Endothelial cell (in vitro differentiated cells): Measurements from ENCODE around the gene NENF. TPM values are rescaled to one million over a fixed set of nuclear protein-coding genes. Genes with fewer than 3 reads are reported as not detected.
A peak's percentile ranks its signal among the peaks of the same experiment; 100 is the strongest.

Experiments
- DNase-seq: peaks from one replicate; pipeline ENCODE4 v3.0.0; 2021; ENCODE audit warnings: low spot score
- H3K27ac Mint-ChIP-seq: one replicate; pipeline ENCODE4 v1.8.0; 2021; ENCODE audit warnings: mixed read lengths, inconsistent platforms; ENCODE audit not compliant: unreplicated experiment
- H3K27me3 Mint-ChIP-seq: one replicate; pipeline ENCODE4 v1.8.0; 2021; ENCODE audit warnings: mild to moderate bottlenecking, moderate library complexity, mixed read lengths, inconsistent platforms; ENCODE audit not compliant: unreplicated experiment
- H3K36me3 Mint-ChIP-seq: one replicate; pipeline ENCODE4 v1.8.0; 2021; ENCODE audit warnings: mild to moderate bottlenecking, low read depth, mixed read lengths, inconsistent platforms; ENCODE audit not compliant: unreplicated experiment
- H3K4me1 Mint-ChIP-seq: one replicate; pipeline ENCODE4 v1.8.0; 2021; ENCODE audit warnings: mild to moderate bottlenecking, mixed read lengths, inconsistent platforms; ENCODE audit not compliant: unreplicated experiment
- H3K4me3 Mint-ChIP-seq: one replicate; pipeline ENCODE4 v1.8.0; 2021; ENCODE audit warnings: mild to moderate bottlenecking, mixed read lengths, inconsistent platforms; ENCODE audit not compliant: unreplicated experiment
- H3K9me3 Mint-ChIP-seq: one replicate; pipeline ENCODE4 v1.8.0; 2021; ENCODE audit warnings: mixed read lengths, inconsistent platforms; ENCODE audit not compliant: unreplicated experiment
- total RNA-seq: library from RNA; stranded (reverse); fragmentation: NEBNext Ultra II Directional; extraction: Animal tissue kit (Norgen Biotek cat#: 25700); gene quantifications from one replicate; pipeline ENCODE4 v1.2.1, GENCODE V29; 2021; ENCODE audit not compliant: unreplicated experiment
- TF ChIP-seq, protein P1 (sequence below): fragments of 200-600 bp; sonication (generic); IDR thresholded peaks from one replicate; pipeline ENCODE4 v1.5.0; 2021; ENCODE audit warnings: antibody characterized with exemption; ENCODE audit not compliant: unreplicated experiment

The NENF gene
- total RNA-seq, 1 donor from 2014 or later = 25.6 TPM

DNA sequence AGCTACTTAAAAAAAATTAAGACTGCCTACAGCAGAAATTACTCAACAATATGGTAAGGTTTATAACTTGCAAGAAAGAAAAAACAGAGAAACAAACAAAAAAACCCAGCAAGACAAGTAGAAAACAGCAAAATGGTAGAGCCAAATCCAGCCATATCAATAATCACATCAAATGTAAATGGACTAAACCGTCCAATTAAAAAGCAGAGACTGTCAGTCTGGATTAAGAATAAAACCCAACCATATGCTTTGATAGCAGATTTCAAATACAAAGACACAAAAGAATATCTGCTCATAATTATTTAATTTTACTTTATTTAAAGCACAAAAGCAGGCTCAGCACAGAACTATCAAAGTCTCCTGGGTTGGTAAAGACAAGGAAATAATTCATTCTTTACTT lies 35.5 kb upstream of the NENF start:
- Mint-ChIP-seq H3K27ac (no peak overlapping the region), H3K9me3 (no peaks in the 10 kb centered on the region)

GRCh38 chr1:212401042-212401441 lies 31.7 kb upstream of the NENF start:
- H3K4me1 Mint-ChIP-seq = no peaks in the 10 kb centered on the region
- no peak overlapping the region for H3K27ac Mint-ChIP-seq
- no peak overlapping the region for H3K4me3 Mint-ChIP-seq
- DNase-seq = no peak
- H3K36me3 Mint-ChIP-seq = peaks cover 45% of the 10 kb centered on the region
- no peaks in the 10 kb centered on the region for H3K9me3 Mint-ChIP-seq
- peaks cover 4% of the 10 kb centered on the region for H3K27me3 Mint-ChIP-seq
- TF ChIP-seq, protein P1, sequence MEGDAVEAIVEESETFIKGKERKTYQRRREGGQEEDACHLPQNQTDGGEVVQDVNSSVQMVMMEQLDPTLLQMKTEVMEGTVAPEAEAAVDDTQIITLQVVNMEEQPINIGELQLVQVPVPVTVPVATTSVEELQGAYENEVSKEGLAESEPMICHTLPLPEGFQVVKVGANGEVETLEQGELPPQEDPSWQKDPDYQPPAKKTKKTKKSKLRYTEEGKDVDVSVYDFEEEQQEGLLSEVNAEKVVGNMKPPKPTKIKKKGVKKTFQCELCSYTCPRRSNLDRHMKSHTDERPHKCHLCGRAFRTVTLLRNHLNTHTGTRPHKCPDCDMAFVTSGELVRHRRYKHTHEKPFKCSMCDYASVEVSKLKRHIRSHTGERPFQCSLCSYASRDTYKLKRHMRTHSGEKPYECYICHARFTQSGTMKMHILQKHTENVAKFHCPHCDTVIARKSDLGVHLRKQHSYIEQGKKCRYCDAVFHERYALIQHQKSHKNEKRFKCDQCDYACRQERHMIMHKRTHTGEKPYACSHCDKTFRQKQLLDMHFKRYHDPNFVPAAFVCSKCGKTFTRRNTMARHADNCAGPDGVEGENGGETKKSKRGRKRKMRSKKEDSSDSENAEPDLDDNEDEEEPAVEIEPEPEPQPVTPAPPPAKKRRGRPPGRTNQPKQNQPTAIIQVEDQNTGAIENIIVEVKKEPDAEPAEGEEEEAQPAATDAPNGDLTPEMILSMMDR = no peak

More for the DNA sequence above, 35.5 kb upstream of the NENF start:
- peaks cover 38% of the 10 kb centered on the region for H3K36me3 Mint-ChIP-seq
- H3K27me3 Mint-ChIP-seq = peaks cover 7% of the 10 kb centered on the region
- no peak for DNase-seq
- peak overlapping the region; percentile 11 for H3K4me3 Mint-ChIP-seq
- H3K4me1 Mint-ChIP-seq = no peaks in the 10 kb centered on the region
- TF ChIP-seq, protein P1 = no peak

DNA sequence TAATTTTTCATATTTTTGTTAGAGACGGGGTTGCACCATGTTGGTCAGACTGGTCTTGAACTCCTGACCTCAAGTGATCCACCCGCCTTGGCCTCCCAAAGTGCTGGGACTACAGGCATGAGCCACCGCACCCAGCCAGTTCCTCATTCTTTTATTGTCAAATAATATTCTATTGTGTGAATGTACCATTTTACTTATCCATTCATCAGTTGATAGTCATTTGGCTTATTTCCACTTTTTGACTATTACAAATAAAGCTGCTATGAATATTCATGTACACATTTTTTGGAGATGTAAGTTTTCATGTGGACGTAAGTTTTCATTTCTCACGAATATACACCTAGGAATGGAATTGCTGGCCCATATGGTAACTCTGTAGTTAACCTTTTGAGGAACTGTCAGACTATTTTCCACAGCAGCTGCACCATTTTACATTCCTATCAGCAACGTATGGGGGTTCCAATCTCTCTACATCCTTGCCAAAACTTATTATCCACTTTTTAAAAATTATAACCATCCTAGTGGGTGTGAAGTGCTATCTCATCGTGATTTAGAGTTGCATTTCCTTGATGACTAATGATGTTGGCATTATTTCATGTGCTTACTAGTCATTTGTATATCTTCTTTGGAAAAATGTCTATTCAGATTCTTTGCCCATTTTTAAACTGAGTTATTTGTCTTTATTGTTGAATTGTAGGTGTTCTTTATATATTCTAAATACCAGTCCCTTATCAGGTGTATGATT lies 30.7 kb upstream of the NENF start:
- H3K9me3 Mint-ChIP-seq = no peaks in the 10 kb centered on the region
- no peak overlapping the region for H3K27ac Mint-ChIP-seq
- no peaks in the 10 kb centered on the region for H3K4me1 Mint-ChIP-seq
- TF ChIP-seq, protein P1 = no peak
- H3K27me3 Mint-ChIP-seq = peaks cover 3% of the 10 kb centered on the region
- DNase-seq = no peak
- H3K4me3 Mint-ChIP-seq = no peak overlapping the region
- peaks cover 39% of the 10 kb centered on the region for H3K36me3 Mint-ChIP-seq

- H3K4me1 Mint-ChIP-seq = no peaks in the 10 kb centered on the region
- H3K27ac Mint-ChIP-seq = no peak overlapping the region
- no peaks in the 10 kb centered on the region for H3K9me3 Mint-ChIP-seq
- no peak overlapping the region for H3K4me3 Mint-ChIP-seq
- no peak for DNase-seq
- TF ChIP-seq, protein P1 = no peak
- peaks cover 2% of the 10 kb centered on the region for H3K27me3 Mint-ChIP-seq
- H3K36me3 Mint-ChIP-seq = peaks cover 37% of the 10 kb centered on the region
Measured at GRCh38 chr1:212402666-212403321, 29.9 kb upstream of the NENF start.
